SK-N-SH treated with all-trans-retinoic acid at 6 μM for 48 hours (cell line): Measurements from ENCODE around the gene S100A8.

Experiments
- TF ChIP-seq, protein P1 (sequence below): fragments of 250-450 bp; sonication (Bioruptor Pico); IDR thresholded peaks from 2 replicates; pipeline ENCODE4 v1.8.0; 2021; ENCODE audit warnings: low read depth, mild to moderate bottlenecking, moderate library complexity, borderline replicate concordance
- TF ChIP-seq, protein P2 (sequence below): fragments of 250-450 bp; sonication (Bioruptor Pico); IDR thresholded peaks from 2 replicates; pipeline ENCODE4 v1.8.0; 2020; ENCODE audit warnings: mild to moderate bottlenecking, moderate library complexity, borderline replicate concordance

DNA sequence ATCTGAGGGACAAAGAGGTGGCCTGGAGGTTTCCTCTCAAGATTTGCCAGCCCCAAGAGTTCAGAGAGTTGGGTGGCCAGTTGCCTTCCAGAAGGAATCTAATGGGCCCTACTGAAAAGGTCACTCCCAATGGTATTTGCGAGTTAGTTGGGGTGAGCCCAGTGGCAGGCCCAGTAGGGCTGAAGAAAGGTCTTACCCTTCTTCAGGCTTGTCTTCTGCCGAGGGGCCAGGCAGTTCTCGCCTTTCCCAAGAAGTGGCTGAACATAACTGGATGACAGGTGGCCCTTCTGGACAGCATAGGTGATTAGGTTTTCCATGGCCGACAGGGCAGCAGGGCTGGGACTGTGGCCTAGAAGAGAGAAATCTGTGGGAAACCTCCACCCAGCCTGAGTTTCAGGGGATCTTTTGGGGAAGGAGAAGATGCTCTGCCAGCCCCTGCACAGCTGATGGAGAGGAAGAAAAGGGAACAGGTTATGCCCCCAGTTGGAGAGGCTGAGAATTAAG lies 49.4 kb downstream of the S100A8 start:
- TF ChIP-seq, protein P1, sequence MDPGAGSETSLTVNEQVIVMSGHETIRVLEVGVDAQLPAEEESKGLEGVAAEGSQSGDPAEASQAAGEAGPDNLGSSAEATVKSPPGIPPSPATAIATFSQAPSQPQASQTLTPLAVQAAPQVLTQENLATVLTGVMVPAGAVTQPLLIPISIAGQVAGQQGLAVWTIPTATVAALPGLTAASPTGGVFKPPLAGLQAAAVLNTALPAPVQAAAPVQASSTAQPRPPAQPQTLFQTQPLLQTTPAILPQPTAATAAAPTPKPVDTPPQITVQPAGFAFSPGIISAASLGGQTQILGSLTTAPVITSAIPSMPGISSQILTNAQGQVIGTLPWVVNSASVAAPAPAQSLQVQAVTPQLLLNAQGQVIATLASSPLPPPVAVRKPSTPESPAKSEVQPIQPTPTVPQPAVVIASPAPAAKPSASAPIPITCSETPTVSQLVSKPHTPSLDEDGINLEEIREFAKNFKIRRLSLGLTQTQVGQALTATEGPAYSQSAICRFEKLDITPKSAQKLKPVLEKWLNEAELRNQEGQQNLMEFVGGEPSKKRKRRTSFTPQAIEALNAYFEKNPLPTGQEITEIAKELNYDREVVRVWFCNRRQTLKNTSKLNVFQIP (CRISPR knock-in tag): no peak
- TF ChIP-seq, protein P2, sequence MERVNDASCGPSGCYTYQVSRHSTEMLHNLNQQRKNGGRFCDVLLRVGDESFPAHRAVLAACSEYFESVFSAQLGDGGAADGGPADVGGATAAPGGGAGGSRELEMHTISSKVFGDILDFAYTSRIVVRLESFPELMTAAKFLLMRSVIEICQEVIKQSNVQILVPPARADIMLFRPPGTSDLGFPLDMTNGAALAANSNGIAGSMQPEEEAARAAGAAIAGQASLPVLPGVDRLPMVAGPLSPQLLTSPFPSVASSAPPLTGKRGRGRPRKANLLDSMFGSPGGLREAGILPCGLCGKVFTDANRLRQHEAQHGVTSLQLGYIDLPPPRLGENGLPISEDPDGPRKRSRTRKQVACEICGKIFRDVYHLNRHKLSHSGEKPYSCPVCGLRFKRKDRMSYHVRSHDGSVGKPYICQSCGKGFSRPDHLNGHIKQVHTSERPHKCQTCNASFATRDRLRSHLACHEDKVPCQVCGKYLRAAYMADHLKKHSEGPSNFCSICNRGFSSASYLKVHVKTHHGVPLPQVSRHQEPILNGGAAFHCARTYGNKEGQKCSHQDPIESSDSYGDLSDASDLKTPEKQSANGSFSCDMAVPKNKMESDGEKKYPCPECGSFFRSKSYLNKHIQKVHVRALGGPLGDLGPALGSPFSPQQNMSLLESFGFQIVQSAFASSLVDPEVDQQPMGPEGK (CRISPR knock-in tag): no peak
